Right ventricle myocardium inferior (tissue), 1 donor: ENCODE results near the gene ANGPTL4. TPM values are rescaled to one million over a fixed set of nuclear protein-coding genes. Genes with fewer than 3 reads are reported as not detected.
"Not testable (repeated sequence)": the region's sequence is repeated elsewhere in the genome, so short reads cannot be mapped to it uniquely, and the experiment has no call there.

ENCODE experiments used
- ATAC-seq: fragments of 200-7000 bp; cut with Tn5 transposase; one replicate; pipeline ENCODE4 v1.9.1; 2020; ENCODE audit warnings: mild to moderate bottlenecking, moderate library complexity
- DNase-seq: peaks from one replicate; pipeline ENCODE4 v3.0.0; 2021; ENCODE audit errors: missing footprints
- intact Hi-C: fragments of 100-400 bp; cut with DNase I; formaldehyde crosslinking; loops from one replicate; pipeline ENCODE4 v1.11.0; 2022
- long read RNA-seq: library from polyadenylated mRNA; unstranded; transcript quantifications from one replicate; pipeline ENCODE4 v2.0.0, GENCODE V29; 2021
- total RNA-seq: library from RNA; stranded (reverse); fragmentation: NEBNext Ultra II Directional; extraction: Animal tissue kit (Norgen Biotek cat#: 25700); gene quantifications from one replicate; pipeline ENCODE4 v1.2.1, GENCODE V29; 2021
- donor health status: DM: no; HTN: yes; CAD: no; lungs with severe emphysema.

ANGPTL4 gene, protein sequence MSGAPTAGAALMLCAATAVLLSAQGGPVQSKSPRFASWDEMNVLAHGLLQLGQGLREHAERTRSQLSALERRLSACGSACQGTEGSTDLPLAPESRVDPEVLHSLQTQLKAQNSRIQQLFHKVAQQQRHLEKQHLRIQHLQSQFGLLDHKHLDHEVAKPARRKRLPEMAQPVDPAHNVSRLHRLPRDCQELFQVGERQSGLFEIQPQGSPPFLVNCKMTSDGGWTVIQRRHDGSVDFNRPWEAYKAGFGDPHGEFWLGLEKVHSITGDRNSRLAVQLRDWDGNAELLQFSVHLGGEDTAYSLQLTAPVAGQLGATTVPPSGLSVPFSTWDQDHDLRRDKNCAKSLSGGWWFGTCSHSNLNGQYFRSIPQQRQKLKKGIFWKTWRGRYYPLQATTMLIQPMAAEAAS
- 24.6 TPM for total RNA-seq
- long read RNA-seq, transcript ANGPTL4-201 (7 exons, 1,879 nt): major isoform, 20 of 27 reads
- long read RNA-seq, partial matches to known transcripts: 3 of 27 reads
- long read RNA-seq, other reads (novel, unspliced or antisense): 3 of 27 reads

DNA sequence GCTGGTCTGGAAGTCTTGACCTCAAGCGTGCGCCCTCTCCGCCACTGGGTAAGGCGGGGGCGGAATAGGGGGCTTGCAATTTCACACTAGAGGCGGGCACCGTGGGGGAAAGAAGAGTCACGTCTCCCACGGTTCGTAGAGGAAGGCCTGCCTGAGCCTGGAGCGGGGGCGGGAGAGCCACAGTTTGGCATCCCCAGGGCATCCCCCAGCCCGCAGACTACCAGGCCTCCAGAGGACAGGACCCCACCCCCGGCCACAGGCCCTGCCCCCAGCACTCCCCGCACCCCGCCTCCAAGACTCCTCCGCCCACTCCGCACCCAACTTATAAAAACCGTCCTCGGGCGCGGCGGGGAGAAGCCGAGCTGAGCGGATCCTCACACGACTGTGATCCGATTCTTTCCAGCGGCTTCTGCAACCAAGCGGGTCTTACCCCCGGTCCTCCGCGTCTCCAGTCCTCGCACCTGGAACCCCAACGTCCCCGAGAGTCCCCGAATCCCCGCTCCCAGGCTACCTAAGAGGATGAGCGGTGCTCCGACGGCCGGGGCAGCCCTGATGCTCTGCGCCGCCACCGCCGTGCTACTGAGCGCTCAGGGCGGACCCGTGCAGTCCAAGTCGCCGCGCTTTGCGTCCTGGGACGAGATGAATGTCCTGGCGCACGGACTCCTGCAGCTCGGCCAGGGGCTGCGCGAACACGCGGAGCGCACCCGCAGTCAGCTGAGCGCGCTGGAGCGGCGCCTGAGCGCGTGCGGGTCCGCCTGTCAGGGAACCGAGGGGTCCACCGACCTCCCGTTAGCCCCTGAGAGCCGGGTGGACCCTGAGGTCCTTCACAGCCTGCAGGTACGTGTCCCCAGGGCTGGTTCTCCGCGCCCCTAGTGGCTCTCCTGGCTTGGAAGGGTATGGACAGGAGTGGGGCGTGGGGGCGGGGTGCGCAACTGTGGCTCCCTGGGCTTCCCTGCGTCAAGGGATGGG lies at the start of gene ANGPTL4:
TSS of gene ANGPTL4 (plus strand) at position 353 of the 969 bp plus-strand sequence. CDS start at position 520, 167 bp downstream.
- ATAC-seq (peak; percentile 71), DNase-seq (peak; percentile 83)
- intact Hi-C loops: no loop called here

DNA sequence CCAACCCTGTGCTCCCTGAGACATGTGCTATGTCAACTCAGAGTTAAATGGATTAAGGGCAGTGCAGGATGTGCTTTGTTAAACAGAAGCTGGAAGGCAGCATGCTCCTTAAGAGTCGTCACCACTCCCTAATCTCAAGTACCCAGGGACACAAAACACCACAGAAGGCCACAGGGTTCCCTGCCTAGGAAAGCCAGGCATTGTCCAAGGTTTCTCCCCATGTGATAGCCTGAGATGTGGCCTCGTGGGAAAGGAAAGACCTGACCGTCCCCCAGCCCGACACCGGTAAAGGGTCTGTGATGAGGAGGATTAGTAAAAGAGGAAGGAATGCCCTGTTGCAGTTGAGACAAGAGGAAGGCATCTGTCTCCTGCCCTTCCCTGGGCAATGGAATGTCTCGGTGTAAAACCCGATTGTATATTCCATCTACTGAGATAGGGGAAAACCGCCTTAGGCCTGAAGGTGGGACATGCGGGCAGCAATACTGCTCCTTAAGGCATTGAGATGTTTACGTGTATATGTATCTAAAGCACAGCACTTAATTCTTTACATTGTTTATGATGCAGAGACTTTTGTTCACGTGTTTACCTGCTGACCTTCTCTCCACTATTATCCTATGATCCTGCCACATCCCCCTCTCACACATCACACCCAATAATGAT lies 48.8 kb upstream of the ANGPTL4 start:
- intact Hi-C loops, ATAC-seq: not testable (repeated sequence)
- DNase-seq: peak; percentile 28

GRCh38 chr19:8316351-8317125 lies 47.4 kb upstream of the ANGPTL4 start:
- no peak for ATAC-seq
- intact Hi-C loops: no loop called here
- DNase-seq: peak; percentile 49

DNA sequence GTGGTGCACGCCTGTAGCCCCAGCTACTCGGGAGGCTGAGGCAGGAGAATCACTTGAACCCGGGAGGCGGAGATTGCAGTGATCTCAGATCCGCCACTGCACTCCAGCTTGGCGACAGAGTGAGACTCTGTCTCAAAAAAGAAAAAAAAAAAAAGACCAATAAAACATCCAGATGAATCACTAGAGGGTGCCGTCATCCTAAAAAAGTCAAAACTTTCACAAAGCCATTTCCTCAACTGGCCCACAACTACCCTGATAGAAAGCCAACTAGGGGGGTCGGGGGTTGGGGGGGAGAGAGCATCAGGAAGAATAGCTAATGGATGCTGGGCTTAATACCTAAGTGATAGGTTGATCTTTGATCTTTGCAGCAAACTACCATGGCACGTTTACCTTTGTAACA lies 45.1 kb upstream of the ANGPTL4 start:
- DNase-seq, ATAC-seq, intact Hi-C loops: not testable (repeated sequence)

- no peak for ATAC-seq
- peak; percentile 4 for DNase-seq
- intact Hi-C loops: no loop called here
Measured at GRCh38 chr19:8319807-8320520, 44.0 kb upstream of the ANGPTL4 start.

- DNase-seq: peak; percentile 45
- intact Hi-C loops: no loop called here
- no peak for ATAC-seq
Measured at GRCh38 chr19:8320564-8321066, 43.3 kb upstream of the ANGPTL4 start.

GRCh38 chr19:8321067-8321985 lies 42.6 kb upstream of the ANGPTL4 start, which contains the start of the genes NDUFA7 and RPS28:
NDUFA7 (minus strand) TSS chr19:8321375; CDS start chr19:8321358, 17 bp downstream.
RPS28 (plus strand) TSS chr19:8321496; CDS start chr19:8321531, 35 bp downstream.
- DNase-seq (peak; percentile 99), ATAC-seq (peak; percentile 95)
- intact Hi-C loops: no loop called here

DNA sequence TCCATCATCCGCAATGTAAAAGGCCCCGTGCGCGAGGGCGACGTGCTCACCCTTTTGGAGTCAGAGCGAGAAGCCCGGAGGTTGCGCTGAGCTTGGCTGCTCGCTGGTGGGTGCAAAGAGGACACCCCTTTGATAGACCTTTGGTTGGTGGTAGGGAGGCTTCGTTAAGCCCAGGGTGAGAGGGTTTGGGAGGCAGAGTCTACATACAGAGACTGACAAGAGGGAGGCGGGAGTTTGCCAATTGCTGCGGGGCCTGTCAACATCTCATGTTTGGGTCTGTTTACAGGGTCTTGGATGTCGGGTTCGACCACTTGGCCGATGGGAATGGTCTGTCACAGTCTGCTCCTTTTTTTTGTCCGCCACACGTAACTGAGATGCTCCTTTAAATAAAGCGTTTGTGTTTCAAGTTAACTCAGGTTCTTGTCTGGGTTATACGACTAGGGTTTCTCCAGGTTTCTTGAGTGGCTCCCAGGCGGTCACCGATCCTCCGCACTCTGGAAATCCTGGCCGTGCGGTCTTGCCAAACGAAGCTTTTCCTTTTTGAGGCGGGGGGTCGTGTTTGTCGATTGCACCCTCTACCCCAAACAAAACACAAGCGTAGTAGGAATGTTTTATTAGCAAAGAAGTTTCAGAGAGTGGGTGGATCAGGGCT lies 41.8 kb upstream of the ANGPTL4 start:
- DNase-seq (peak; percentile 17), ATAC-seq (no peak)
- intact Hi-C loops: no loop called here

GRCh38 chr19:8322638-8322997 lies 41.3 kb upstream of the ANGPTL4 start:
- ATAC-seq: no peak
- peak; percentile 23 for DNase-seq
- intact Hi-C loops: no loop called here

DNA sequence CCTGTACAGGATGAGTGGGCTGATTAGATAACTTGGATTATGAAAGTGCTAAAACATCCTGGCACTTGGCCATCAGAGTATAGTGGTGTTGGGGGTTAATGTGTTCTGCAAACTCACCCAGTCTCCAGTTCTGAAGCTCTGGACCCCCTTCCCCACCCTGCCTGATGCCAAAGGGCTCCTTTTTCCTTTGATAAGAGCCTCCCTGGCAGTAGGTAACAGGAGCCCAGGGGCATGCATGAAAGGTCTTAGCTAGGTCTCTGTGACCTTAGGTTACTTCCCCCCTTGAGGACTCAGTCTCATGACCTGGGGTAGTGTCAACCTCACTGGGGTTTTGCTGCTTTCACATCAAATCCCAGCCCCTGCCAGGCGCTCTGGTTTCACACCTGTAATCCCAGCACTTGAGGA lies 40.2 kb upstream of the ANGPTL4 start:
- intact Hi-C loops: no loop called here
- ATAC-seq: no peak
- DNase-seq: peak; percentile 6

GRCh38 chr19:8324186-8325050 lies 39.5 kb upstream of the ANGPTL4 start:
- DNase-seq (peak; percentile 28), ATAC-seq (no peak)
- intact Hi-C loops: no loop called here

DNA sequence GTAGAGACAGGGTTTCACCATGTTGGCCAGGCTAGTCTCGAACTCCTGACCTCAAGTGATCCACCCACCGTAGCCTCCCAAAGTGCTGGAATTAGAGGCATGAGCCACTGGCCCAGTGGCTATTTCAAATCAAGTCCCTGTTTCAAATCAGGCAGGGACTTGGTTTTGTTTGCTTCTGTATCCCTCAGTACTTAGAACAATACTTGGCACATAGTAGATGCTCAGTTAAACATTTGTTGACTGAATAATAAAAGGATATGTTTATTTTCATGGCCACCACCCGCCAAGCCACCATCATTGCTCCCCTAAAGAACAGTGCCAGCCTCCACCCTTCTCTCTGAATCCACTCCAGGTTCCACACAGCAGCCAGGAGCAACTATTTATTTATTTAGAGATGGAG lies 38.5 kb upstream of the ANGPTL4 start:
- DNase-seq (peak; percentile 20), ATAC-seq (no peak)
- intact Hi-C loops: no loop called here

DNA sequence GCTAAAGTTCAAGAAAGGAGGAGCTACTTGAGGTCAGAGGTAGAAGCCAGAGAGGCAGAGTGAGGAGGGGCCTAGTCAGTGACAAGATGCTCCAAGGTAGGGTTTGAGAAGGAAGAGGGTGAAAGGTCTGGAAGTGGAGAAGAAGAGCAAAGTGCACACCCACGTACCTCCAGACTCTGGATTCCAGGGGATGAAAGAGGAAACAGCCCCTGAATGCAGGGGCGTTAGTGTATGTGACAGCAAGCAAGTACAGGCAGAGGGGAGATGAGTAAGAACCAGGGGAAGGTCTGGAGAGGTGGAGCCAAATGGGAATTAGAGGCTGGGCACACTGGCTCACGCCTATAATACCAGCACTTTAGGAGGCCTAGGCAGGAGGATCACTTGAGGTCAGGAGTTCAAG lies 34.0 kb upstream of the ANGPTL4 start:
- ATAC-seq: no peak
- intact Hi-C loops: no loop called here

GRCh38 chr19:8331263-8331845 lies 32.6 kb upstream of the ANGPTL4 start:
- DNase-seq: no peak
- no peak for ATAC-seq
- intact Hi-C loops: no loop called here

More for the DNA sequence above, 34.0 kb upstream of the ANGPTL4 start:
- DNase-seq: no peak
